HG03135 (cell line): ENCODE measurements around the gene FOXP1.

Experiments
- ATAC-seq: cut with Tn5 transposase; IDR thresholded peaks from one replicate; pipeline ENCODE4 v1.9.1; 2021; ENCODE audit warnings: mild to moderate bottlenecking, moderate library complexity; ENCODE audit not compliant: unreplicated experiment

Gene FOXP1

GRCh38 chr3:71072287-71072686 is 511.2 kb downstream of the FOXP1 start:
- no peak for ATAC-seq

DNA sequence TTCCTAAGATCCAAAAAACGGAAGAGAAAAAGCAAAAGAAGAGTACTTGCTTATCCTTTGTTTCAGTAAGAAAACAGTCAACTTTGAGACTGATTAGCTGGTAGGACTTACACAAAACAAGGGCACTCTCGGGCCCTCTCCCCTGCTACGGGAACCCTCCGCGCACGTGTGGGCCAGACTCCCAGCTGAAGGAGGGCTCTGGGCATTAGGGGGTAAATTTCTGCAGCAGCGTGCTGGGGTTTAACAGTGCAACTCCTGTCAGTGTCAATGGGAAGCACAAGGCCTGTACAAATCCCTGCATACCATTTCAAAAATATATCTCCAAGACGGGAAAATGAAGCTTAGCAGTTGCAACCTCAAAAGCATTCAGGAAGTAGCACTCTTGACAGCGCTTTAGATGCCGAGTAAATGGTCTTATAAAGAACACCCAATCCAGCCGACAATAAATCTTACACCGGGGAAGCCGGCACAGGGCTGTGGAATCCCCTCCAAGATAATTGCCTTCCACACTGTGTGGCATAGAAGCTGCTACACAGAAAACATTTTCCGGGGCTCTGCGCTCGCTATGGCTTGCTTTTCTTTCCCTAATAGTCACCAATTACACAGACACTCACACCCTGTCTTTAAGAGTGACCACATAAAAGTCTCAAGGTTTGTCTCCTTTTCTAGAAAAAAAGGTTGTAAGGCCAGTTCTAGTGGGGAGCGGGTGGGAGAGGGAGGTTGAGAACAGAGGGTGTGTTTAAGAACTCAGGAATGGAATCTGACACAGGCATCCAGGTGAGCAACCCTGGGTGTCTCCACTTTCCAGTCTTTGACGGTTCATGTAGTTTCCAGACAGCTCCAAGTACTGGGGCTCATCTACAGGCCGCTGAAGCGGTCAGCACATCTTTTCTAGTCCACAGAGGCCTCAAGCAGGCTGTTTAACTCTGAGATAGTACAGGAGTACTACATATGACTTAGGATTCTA is 512.7 kb downstream of the FOXP1 start:
- no peak for ATAC-seq

- ATAC-seq = no peak
These were observed 513.7 kb downstream of the FOXP1 start for GRCh38 chr3:71069797-71070196.

DNA sequence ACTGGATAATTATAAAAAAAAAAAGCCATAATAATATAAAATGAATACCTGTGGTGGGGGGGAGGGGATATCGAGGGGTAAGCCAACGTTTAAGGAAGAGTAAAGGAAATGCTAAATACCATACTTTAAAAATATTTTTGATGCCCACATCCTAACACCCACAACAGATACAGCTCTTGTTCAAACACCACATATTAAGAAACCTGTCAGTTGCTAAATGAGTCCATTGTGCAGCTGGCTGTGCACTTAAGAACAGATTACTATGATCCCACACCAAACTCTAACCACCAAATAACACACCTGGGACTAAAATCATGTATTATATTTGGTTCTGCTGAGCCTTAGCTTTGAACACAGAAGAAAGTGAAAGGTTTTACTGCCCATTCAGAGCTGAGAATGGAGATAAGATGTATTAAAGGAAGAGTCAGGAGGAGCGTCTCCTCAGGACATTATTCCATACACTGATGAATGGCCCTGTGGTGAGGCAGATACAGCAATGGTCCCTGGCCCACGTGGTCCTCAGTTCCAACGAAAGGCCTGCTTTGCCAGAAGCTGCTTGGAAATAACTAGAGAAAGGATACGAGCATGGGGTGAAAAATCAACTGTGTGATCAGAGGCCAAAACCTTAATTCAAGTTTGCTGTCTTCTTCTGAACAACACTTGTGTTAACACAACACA is 515.4 kb downstream of the FOXP1 start:
- ATAC-seq = no peak

- no peak for ATAC-seq
These were observed 516.7 kb downstream of the FOXP1 start for GRCh38 chr3:71066849-71067261.

GRCh38 chr3:71066356-71066755 is 517.2 kb downstream of the FOXP1 start:
- ATAC-seq = no peak

GRCh38 chr3:71065764-71066013 is 517.8 kb downstream of the FOXP1 start:
- ATAC-seq = no peak

- ATAC-seq = no peak
These were observed 518.4 kb downstream of the FOXP1 start for GRCh38 chr3:71064956-71065763.

DNA sequence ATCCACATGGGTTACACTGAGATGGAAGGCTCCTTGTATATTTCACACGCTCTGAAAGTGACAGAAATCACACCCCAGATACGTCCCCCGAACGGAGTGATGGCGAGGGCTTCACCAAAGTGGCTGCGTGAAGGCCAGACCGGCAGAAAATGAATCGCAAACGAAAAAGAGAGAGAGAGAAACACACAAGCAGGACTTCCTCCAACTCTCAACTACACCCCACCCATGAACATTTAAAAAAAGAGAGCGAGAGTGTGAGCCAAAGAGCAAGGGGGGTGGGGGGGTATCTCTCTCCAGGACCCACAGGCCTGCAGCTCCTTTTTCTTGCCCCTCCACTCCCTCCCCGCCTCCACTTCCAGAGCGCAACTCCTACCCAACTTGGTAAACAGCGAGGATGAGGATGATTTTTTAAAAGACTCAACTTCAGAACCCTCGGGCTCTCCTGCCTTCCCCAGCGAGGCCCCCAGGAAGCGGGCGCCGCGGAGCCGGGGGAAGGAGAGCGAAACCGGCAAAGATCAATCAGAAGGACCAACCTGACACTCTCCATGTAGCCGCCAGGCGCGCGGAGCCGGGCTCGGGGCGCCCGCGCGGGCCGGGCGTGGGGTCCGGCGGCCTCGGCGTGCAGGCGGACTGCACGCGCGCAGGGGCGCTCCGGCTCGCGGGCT is 519.1 kb downstream of the FOXP1 start:
- peak; percentile 46 for ATAC-seq

- ATAC-seq = no peak
These were observed 519.7 kb downstream of the FOXP1 start for GRCh38 chr3:71063773-71064290.

DNA sequence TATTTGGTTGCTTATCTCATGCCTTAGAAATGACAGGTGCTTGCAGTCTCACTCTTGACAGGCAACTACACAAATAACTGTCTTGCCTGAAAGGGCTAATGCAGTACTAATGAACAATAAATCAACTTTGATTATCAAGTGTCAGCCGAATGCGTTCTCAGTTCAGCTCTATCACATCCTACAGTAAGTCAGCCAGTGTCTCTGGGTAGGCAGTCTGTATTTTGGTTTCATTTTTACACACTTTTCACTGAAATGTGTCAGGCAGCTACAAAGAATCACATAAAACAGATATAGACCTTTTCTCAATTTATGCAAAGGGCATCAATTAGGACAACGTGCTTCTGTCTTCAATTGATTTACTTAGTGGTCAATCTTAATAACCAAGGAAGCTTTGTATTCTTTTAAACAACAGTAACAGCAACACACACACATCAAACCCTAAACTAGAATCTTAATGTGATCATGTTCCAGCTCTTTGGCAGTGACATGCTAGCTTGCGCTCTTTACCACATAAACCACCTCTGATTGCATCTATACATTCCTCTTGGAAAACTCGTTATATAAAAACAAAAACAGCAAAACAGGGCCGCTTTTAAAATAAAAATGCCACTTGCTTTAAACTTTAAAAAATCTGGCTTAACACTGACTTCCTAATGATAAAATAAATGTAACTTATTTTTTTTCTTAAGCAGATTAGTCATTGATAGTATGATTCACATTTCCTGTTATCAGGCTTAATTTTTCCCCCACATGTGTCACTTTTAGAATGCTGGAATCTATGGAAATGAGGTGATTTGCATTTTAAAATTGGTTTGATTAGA is 520.4 kb downstream of the FOXP1 start:
- ATAC-seq = peak; percentile 48

- ATAC-seq = no peak
These were observed 521.2 kb downstream of the FOXP1 start for GRCh38 chr3:71062037-71062932.

DNA sequence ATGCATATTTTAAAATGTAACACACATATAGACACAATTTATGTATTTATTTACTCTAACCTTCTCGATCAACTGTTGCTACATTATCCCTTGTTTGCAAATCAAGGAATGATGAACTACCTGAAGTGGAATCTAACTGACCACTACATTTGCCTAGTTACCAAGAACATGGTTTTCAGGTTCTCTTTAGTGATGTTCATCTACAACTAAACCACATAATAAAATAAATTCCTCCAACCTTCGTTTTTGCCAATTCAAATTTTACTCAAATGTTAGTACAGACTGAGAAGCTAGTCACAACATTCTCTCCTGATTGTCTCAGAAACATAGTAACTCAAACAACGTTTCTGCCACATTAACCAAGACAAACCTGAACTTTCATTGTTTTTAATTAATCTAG is 521.9 kb downstream of the FOXP1 start:
- no peak for ATAC-seq

DNA sequence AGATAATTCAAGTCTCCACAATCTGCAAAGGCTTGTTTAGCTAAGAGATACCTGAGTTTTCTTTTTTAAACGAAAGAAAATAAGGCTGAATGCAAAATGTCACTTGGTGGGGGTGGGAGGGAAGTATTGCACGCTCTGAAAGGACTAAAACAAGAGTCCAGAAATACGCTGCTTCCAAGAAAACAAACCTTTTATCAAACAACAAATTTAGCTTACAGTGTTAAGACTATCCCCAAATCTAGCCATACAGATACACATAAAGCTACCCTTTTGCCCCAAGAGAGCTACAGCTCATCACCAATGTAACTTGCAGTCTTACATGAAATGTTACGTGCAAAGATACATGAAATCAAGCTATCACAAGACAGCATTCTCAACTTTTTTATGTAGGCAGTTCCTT is 522.5 kb downstream of the FOXP1 start:
- no peak for ATAC-seq

DNA sequence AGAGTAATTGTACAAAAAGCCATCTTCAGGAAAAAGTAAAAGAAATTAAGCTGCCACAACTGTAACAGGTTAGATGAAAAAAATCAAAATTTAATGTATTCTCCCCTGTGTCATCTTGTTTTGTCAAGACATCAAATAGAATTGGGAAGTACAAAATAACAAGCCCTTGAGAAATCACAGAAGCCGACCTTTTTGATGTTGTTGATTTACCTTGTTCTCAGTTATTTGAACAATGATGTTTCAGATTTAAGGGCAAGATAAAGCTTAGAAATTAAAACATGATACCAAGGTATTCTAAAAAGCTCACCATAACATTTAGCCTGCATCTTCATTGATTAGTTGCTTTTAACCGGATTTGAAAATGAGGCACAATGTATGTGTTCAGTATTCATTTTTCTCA is 523.0 kb downstream of the FOXP1 start:
- ATAC-seq = no peak

GRCh38 chr3:71057526-71057894 is 526.0 kb downstream of the FOXP1 start:
- no peak for ATAC-seq

DNA sequence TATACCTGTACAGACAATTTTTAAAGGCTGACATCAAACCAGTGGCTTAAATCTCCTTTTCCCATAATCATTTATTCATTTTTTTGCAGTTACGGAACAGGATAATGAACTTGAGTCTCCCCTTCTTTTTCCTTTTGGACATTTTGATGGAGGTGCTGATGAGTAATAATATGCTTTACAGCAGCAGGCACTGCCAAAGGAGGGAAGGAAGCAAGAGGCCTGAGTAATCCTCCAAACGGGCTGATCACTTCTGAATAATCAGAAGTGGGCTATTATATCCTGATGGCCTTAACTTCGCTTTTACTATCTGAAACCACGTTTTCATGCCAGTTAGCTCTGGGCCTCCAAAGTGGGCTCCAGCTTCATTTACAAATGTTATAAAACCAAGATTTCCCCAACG is 527.2 kb downstream of the FOXP1 start:
- ATAC-seq = no peak

DNA sequence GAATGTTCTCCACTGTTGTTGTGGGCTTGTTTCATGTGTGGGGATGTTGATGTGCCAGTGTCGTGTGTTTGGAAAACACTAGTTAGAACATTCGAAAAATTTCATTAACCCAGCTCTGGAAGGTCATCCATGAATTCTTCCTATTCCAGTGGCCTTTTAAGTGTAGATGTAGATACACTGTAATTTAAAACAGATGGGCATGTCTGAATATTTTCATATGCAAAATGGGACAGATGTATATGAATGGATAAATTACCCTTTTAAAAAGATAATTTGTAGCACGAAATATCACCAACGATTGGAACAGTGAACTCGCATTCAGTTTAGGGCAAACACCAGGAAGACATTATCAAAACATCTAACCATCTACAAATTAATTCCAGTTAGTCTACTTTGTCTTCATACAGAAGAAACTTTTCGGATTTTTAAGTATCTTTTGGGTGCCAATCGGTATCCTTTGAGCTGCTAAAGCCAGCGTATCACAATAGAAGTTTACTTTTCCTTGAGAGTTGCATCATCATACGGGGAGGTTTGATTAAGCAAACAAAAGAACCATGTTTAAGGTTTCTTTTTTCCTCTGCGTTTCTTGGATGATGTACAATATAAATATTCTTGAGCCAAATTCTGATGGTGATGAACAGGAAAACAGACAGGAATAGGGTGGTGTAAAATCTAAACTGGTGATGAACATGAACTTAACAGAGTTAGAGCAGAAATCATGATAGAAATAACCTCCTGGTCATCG is 528.1 kb downstream of the FOXP1 start:
- ATAC-seq = no peak
